ENCODE results near the gene ARHGEF19.
"Not testable (repeated sequence)": the region's sequence is repeated elsewhere in the genome, so short reads cannot be mapped to it uniquely, and the experiment has no call there.

The ARHGEF19 gene

DNA sequence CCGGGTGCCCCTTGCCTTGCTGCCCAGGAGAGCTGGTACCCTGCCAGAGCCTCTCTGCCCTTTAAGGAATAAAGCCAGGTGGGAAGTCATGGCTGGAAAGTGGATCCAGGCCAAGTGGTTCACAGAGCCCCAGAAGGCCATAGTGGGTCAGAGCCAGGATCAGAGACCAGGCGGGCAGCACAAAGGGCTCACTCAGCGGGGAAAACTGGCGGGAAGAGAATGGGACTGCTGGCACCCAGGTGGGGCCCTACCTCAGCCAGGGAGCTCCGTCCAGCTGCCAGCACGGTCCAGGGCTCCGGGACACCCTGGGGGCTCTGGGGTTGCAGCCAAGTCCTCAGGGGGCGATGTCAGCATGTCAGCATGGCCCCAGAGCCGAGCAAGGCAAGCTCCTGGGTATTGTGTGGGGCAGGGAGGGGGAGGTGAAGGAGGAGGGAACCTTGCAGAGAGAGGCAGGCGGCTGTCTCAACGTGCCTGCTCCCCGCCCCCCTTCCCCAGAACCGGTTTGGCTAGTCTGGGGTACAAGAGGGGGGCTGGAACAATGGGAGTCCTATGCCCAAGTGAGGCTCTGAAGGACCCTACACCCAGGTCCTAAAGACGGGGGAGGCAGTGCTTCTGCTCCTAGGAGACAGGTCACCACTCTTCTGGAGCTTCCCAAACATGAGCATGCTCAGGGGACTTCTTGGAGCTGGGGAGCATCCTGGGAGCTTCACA lies at the start of gene ARHGEF19:
Gene ARHGEF19 (minus strand): TSS at position 402 of the 711 bp plus-strand sequence. CDS start 3,598 bp downstream, outside the sequence.
- no peak for DNase-seq (ENCODE audit: low spot score)

DNA sequence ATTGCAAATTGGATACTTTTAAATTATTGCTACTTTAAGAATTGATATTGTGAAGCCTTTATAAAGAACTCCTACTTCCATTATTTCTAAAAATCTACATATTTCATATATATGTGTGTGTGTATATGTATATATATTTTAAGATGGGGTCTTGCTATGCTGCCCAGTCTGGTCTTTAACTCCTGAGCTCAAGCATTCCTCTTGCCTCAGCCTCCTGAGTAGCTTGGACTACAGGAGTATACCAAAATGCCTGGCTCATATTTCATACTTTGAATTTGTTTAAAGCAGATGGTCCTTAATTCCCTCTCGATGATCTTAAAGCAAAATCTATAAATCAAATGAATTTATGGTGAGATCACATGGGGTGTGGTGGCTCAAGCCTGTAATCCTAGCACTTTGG lies 49.6 kb upstream of the ARHGEF19 start:
- DNase-seq (ENCODE audit: low spot score): no peak

DNA sequence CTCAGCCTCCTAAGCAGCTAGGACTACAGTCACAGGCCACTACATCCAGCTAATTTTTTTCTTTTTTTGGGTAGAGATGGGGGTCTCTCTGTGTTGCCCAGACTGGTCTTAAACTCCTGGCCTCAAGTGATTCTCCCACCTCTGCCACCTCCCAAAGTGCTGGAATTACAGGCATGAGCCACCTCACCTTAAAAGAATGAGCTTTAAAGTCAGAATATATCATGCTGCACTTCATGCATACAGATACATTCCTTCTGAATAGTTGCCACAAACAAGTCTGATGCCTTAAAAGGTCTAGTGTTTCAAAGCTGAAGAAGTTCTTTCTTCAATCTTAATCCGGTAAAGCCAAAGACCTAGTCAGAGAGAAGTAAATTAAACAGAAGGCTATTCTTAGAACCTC lies 48.4 kb upstream of the ARHGEF19 start:
- peak; percentile 46 for DNase-seq (ENCODE audit: low spot score)

DNA sequence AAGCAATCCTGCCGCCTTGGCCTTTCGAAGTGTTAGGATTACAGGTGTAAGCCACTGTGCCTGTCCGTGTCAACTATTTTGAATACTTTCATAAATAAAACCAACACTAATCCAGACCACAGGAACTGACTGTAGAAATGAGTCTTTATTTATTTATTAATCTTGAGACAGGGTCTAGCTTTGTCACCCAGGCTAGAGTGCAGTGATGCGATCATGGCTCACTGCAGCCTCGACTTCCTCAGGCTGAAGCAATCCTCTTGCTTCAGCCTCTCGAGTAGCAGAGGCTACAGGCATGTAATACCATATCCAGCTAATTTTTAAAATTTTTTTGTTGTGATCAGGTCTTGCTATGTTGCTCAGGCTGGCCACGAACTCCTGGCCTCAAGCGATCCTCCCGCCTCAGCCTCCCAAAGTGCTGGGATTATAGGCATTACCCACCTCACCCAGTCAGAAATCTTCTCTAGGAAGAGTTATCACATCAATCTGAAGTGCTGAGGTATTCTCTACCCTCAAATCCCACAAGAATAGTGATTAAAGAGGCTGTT lies 46.2 kb upstream of the ARHGEF19 start:
- no peak for DNase-seq (ENCODE audit: low spot score)

DNA sequence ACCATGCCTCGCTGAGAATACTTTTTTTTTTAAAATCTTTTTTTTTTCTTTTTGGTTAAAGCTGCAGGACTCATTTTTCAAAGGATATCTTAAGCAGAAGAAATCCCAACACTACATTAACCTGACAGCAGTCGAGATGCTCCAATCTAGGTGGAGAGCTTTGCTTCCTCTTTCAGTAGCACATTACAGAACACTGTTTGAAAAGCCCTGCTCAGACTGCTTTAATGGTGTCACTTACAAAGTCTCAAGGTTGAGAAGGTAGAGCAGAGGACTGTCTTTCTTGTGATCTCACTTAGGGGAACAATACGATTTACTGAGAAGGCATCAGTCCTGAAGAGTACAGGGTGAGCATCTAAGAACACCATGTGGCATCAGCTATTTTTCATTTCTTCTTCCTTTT lies 45.5 kb upstream of the ARHGEF19 start:
- DNase-seq (ENCODE audit: low spot score): no peak

DNA sequence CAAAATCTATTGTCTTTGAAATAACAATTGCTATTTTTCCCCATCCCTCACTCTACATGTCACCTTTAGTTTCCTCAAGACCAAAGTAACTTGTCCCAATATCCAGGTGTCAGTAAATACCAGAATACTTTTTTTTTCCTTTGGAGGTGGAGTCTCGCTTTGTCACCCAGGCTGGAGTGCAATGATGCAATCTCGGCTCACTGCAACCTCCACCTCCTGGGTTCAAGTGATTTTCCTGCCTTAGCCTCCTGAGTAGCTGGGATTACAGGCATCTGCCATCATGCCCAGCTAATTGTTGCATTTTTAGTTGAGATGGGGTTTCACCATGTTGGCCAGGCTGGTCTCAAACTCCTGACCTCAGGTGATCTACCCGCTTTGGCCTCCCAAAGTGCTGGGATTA lies 45.1 kb upstream of the ARHGEF19 start:
- not testable (repeated sequence) for DNase-seq (ENCODE audit: low spot score)

DNA sequence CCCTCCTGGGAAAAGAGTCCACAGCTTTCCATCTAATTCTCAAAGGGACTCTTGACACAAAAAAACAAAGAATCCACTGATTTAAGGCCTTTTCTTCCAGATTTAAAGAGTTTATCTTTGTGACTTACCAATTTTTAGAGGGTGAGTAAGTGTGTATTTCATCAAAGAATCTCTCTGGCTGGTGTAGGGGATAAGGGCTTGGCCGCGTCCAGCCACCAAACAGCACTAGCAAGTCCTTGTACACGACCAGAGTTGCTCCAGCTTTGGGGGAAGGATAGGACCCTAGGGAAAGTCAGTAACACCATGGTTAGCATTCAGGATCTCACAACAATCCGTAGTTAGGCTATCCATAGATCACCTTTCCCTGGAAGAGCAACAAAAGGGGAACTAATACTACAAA lies 44.0 kb upstream of the ARHGEF19 start:
- no peak for DNase-seq (ENCODE audit: low spot score)

DNA sequence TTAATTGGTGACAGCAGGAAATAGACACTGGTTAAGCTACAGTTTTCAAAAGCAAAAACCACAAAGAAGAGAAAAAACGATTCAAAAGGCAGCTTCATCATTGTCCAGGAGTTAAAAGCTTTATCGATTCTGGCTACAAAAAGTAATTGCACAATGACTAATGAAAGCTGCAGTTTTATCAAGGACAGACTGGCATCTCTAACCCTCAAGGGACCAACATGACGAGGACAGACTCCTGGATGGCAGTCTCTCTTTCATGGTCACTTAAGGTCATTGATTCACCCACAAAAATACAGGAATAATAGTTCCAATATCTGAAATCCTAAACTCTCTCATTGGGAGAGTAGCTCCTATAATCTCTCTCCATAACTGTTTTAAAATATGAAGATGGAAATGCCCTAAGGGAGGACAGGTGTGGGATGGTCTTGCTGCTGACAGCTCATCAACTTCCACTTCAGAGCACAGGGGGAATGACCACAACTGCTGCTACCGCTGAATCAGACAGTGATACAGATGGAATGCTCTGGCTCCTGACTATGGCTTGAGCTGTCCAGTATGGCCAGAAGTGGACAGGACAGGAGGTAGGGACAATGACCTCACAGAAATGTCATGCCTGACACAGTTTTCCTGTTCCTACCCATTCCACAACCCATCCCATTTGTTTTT lies 41.9 kb upstream of the ARHGEF19 start:
- no peak for DNase-seq (ENCODE audit: low spot score)

DNA sequence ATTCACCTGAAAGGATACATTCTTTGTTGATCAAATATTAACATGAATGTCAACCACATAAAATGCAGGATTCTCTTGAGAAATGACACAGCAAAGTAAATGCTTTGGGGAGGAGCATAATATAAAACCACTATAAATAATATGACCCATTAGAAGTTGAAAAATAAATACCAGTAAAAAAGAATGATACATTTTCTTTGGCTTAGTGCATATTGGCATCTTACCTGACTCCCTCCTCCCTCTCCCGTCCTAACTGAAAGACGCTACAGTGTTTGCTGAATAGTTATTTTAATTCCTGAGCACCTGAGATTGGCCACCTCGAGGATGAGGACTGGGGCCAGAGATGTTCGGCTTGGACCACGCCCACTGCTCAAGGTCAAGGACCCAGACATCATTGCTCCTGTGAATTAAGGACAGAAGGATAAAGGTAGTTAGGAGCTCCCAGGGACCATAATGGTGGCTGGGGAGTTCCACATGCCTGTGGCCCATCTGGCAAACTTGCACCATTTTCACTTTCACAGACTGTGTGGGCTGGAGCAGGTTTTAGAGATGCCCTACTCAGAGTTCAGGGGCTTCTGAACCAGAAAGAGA lies 41.0 kb upstream of the ARHGEF19 start:
- no peak for DNase-seq (ENCODE audit: low spot score)

DNA sequence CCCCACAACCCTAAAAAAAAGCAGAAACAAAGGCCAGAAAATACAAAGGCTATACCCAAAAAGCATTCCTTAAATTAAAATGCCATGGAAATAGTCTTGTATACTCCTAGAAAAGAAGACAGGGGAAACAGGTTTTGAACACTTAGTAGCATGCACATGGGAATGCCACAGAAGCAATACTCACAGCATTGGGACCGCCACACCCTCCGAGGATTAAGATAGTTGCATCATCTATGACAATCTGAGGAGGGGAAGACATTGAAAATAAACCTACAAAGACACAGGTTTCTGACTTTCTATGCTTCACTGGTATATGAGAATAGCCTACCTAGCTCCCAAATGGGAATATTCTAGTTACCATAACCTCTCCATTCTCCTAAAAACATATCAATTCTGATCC lies 40.5 kb upstream of the ARHGEF19 start:
- DNase-seq (ENCODE audit: low spot score): no peak

DNA sequence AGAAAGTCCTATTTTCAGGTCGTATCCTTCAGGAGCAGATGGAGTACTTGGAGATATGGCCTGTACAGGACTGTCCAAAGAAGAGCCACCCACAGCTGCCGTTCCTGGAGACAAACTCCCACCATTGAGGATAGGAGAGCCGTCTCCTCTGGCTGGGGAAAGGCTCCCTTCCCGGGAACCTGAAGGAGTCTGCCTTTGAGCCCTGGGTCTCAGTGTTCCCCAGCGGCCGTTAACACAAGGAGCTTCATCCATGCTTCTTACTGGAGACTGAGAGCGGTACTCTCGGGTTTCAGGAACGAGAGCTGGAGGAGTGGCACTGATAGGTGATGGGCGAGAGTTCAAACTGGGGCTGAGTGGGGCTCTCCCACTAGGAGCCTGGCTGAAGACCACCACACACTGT lies 38.9 kb upstream of the ARHGEF19 start:
- no peak for DNase-seq (ENCODE audit: low spot score)

DNA sequence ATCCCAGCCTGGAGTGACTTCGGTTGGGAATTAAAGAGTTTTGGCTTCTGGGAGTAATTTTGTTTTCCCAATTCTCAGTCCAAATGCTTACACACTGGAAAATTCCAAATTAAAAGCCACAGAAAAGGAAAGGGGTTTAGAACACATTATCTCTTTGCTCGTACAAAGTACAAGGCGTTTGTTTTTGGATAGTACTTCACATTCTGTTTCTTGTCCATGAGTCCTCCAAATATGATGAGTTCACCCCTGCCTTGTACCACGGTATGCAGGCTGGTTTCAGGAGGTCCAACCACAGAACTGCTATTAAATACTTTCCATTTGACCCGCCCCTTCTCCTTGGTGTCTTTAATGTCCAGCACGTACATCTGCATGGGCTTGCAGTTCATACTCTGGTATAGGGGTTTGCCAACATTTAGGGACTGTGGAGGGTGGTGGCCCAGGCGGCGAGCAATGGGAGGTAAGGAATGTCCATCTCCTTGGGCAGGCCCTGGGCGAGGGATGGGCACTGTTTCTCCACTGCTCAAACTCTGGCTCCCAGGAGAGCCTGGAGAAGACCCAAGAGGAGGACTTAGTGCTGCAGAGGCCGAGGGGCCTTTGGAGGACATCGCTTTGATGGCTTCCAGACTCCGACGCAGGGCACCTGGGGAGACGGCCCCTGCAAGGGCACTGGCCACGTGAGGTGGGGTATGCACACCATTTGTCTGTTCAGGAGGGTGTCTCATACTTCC lies 38.2 kb upstream of the ARHGEF19 start:
- no peak for DNase-seq (ENCODE audit: low spot score)

DNA sequence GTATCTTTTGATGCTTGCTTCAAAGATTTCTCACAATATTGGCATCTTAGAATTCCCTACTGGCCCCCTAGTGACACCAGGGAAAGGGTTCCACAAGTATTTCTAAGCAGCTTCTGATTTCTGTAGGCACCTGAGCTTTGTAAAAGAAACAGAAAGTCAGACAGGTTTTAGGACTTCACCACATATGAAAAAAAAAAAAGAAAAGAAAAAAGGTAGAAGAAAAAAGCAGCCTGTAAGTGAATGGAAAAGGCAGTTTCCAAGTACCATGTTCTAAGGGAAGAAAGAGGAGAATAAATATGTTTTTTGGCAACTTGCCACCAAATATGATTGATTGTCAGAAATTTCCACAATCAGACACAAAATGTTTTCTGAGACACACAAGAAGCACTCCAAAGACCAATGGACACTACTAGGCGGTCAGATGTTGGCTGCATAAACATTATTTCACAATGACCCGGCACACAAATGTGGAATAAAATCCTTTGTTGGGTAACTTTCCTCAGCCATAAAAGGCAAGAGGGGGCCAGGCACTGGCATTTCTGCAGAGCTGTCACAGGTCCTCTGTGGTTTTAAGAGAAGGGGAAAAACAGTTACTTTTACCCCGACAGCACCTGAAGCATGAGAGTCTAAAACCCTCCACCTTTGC lies 37.3 kb upstream of the ARHGEF19 start:
- DNase-seq (ENCODE audit: low spot score): no peak

DNA sequence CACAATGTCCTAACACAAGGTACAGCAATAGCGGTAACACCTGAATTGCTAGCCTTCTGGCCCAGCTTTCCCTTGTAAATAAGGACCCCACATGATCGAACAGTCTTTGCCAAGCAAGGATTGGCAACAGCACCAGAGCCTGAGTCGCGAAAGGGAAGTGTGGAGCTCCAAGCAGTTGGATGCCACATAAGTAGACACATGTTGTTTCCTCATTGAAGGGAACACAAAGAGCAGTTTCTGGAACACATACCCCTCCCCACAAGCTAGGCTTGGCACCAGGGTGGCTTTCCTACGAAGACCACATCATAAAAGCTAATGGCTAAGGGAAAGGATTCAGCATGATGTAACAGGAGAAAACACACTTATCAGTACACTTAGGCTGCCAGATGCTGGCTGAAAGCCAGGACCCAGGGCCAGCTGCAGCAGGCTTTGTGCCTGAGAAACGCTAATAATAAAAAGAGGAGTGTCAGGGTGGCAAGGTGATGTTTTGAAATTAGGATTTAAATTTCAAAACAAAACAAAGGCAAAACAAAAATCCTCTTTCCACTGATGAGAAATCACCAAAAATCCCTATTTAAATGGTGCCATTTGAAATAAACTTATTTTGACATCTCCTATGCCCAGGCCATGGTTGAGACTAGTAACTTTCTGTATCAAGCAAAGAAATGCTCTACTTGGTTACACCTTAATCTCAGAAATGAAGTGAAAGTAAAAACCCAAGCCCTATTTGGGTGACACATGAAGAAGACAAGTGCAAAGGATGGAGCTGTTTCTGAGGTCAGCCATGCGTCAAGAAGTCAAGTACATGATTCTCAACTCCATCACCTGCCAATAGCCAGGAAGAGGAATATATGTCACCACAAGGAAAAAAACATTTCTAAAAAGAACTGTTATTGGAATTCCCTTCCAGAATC lies 36.4 kb upstream of the ARHGEF19 start:
- DNase-seq (ENCODE audit: low spot score): peak; percentile 36

DNA sequence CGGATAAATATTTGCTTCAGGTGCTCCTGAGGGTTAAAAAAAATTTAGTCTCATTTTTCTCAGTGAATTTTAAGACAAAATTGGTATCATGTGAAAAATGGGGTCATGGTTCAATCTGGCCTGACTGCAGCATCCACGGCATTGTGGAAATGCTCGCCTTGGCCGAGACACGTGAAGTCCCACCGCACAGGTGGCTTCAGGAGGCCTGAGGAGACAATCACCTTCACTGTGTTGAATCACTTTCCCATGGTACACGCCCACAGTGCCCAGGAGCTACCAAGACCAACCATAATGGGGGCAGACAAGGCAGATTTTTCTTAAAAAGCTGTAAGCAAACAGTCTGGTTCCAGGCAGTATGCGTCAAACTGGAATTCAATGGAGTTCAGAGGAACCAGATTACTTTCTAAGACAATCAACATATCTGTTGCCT lies 35.6 kb upstream of the ARHGEF19 start:
- no peak for DNase-seq (ENCODE audit: low spot score)

DNA sequence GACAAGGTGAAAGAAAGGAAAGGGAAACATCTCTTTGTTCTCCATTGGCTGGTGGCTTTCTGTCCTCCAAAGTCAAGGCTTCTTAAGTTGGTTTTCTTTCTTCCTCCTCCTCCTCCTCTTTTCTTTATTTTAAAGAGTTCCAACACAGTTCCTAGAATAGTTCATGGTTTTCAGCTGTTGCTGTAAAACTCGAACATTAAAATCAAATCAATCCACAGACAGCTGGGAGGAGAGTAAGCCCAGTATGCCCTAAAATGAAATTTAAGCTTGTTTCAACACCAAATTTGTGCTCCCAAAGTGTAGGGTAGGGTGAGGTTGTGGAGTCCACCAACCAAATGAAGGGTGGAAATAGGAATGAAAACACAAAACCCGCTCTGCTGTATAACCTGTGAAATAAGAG lies 35.0 kb upstream of the ARHGEF19 start:
- DNase-seq (ENCODE audit: low spot score): no peak

DNA sequence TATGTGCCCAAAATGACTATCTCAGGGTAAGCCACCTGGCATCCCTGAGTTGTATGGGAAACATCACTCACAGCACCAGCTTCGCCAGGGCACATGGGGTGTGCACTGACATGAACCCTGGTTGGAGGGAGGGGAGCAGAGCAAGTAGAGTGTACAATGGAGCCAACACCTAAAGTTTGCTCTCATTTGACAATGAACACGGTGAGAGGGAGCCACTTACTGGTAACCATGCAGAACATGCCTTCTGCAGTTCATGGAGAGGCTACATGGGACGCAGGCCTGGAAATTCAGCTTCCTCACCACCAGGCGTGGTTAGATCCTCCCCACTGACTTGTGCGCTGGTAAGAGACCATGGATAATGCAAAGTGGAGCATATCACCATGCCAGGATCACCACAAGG lies 34.5 kb upstream of the ARHGEF19 start:
- DNase-seq (ENCODE audit: low spot score): no peak

DNA sequence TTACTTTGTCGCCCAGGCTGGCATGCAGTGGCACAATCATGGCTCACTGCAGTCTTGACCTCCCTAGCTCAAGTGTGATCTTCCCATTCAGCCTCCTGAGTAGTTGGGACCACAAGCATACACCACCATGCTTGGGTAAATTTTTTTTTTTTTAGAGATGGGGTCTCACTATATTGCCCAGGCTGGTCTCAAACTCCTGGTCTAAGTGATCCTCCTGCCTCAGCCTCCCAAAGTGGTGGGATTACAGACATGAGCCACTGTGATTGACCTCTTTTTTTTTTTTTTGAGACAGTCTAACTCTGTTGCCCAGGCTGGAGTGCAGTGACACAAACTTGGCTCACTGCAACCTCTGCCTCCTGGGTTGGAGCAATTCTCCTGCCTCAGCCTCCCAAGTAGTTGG lies 33.8 kb upstream of the ARHGEF19 start:
- DNase-seq (ENCODE audit: low spot score): not testable (repeated sequence)

DNA sequence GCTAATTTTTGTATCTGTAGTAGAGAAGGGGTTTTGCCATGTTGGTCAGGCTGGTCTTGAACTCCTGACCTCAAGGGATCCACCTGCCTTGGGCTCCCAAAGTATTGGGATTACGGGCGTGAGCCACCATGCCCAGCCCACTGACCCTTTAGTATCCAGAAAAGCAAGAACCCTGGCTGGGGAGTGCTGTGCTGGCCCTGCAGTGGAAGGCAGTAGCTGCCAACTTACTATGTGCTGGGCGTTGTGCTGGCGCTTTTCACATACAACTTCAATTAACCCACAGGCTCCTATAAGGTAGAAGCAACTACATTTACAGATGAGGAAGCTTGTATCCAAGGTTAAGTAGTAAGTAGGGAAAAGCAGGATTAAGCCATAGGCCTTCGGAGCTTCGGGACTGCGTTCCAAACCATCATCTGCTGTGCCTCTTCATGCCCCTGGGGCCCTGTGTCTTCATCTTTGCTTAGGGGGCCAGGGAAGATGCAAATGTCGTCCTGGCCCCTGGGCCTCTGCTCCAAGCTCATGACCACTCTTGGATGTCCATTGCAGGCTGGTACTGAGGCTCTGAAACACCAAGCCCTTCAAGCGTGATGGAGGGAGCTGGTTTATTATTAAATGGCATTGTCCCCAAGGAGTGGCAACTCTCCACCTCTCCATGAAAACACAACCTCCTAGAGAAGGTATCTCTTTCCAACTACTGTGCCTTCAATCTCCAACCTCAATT lies 33.2 kb upstream of the ARHGEF19 start:
- no peak for DNase-seq (ENCODE audit: low spot score)

DNA sequence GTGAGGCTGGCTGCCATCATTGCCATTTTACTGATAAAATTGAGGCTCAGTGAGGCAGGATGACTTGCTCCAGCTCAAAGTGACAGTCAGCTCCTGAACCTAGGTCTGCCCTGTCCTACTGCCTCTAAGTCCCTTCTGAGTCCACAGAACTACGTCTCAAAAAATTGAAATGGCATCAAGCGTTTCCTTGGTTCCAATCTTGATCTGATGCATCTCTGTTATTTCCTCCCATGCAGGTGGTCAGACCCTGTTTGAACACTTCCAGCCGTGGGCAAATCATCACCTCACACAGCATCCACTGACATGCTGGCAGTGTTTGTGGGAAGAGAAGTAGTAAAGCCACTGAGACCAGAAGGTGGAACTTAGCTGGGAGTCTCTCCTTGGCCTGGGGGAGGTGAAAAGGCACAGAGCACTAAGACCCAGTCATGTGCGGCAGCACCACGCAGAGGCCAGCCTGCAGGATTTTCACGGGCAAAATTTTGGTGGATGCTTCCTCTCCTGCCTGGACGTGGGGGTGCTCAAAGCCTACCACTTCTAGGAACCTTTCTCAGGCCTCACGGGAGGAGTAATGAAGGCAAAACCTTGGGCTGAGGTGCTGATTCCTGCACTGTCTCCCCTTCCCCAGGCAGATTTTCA lies 32.3 kb upstream of the ARHGEF19 start:
- DNase-seq (ENCODE audit: low spot score): no peak

All from hepatic stellate cell (primary cell).